Measurements from ENCODE around the gene DDX43.
A peak's percentile ranks its signal among the peaks of the same experiment; 100 is the strongest.
"Not testable (repeated sequence)": the region's sequence is repeated elsewhere in the genome, so short reads cannot be mapped to it uniquely, and the experiment has no call there.

The DDX43 gene

DNA sequence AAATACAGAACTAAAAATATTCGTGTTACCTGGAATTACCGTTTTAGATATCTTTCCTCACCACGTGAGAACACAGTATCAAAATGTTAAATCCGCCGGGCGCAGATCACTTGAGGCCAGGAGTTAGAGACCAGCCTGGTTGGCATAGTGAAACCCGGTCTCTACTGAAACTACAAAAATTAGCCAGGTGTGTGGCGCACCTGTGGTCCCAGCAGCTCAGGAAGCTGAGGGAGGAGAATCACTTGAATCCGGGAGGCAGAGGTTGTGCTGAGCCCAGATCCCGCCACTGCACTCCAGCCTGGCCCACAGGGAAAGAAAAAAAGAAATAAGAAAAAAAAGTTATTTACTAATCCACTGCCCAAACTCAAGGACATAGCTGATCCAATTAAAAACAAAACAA lies 4.8 kb upstream of the DDX43 start:
- DNase-seq, result no peak

DNA sequence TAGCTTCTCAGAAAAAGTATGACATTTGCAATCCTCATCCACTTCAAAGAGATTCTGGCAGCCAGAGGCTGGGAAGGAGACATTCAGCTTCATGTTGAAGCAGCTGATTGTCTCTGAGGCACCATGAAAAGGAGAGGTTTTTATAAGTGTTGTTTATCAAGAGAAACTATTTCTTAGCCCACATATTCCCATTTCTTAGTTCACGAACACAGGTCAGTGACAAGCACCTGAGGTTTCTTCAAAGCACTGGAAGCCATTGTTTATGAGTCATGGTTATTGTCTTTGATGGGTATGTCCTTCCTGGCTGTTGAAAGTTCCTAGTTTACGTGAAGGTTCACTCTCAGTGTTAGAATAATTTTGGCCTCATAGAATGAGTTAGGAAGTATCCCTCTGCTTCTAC lies 3.0 kb upstream of the DDX43 start:
- no peak for DNase-seq

DNA sequence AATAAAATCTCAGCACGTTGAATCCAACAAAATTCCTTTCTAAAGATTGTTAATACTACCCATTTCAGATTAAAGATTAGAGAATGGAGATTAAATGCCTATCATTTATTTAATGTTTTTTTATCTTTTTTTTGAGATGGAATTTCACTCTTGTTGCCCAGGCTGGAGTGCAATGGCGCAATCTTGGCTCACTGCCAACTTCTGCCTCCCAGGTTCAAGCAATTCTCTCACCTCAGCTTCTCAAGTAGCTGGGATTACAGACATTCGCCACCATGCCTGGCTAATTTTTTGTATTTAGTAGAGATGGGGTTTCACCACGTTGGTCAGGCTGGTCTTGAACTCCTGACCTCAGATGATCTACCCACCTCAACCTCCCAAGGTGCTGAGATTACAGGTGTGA lies 2.4 kb upstream of the DDX43 start:
- not testable (repeated sequence) for DNase-seq

DNA sequence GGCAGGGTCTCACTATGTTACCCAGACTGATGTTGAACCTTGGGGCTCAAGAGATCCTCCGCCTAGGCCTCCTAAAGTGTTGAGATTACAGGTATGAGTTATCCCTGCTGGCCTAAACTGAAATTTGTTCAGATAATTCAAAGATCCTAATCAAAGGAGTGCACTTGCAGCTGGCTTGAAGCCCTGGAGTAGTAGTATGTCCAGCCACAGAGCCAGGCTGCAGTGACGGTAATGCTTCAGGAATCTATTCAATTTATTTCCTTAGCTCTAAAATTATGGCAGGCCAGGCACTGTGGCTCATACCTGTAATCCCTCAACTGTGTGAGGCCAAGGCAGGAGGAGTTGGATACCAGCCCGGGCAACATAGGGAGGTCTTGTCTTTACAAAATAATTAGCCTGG lies 1.4 kb upstream of the DDX43 start:
- no peak for DNase-seq

DNA sequence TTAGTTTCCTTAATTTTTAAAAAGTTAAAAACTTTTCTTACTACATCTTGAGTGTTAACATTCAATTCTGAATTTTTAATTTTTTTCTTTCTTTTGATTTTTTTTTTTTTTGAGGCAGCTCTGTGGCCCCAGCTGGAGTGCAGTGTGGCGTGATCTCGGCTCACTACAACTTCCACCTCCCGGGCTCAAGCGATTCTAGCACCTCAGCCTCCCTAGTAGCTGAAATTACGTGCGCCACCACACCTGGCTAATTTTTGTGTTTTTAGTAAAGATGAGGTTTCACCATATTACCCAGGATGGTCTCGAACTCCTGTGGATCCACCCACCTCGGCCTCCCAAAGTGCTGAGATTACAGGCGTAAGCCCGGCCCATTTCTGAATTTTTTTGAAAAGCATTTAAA lies 1.2 kb downstream of the DDX43 start:
- no peak for DNase-seq

DNA sequence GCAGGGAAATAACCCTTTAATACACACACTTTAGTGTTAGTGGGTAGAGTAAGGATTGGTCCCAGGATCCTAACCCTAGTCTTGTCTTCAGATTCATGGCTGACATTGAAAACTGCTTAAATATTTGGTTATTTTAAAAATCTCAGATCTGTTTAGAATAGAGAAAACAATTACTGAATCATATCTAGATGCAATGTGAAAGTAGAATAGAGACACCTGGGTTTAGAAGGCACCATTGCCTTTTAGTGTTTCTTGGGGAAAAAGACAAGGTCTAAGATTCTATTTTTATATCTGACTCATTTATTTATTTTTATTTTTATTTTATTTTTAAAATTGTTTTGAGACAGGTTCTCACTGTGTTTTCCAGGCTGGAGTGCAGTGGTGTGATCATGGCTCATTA lies 6.0 kb downstream of the DDX43 start:
- no peak for DNase-seq

DNA sequence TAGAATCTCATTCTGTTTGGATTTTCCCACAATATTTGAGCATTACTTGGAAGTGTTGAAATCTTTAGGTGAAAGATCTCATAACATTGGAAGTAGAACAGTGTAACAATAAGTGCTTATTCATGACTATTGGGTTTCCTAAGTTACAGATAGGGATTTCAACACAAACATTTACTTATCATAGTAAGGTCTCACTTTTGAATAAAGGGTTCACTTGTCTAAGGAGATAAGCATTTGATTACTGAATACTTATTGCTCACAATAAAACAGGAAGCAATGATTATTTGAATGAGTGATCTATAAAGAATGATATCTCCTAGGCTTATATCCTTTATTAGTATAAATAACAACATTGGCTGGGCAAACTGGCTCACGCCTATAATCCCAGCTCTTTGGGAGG lies 14.8 kb downstream of the DDX43 start:
- DNase-seq, result no peak

DNA sequence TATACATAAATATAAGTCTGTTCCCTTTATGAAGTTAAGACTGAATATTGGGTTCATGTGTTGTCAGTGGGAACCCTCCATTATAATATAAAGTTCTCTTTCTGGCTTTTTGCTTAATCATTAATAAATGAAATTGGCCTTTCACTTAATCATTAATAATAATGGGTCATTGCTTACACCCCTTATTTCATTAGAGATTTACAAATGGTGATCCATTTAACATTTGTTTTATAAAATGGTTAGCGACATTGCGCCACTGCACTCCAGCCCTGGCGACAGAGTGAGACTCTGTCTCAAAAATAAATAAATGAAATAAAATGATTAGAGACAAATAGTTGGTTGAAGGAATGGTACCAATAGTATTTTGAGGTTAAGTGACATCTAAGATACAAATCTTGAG lies 18.5 kb downstream of the DDX43 start:
- no peak for DNase-seq

DNA sequence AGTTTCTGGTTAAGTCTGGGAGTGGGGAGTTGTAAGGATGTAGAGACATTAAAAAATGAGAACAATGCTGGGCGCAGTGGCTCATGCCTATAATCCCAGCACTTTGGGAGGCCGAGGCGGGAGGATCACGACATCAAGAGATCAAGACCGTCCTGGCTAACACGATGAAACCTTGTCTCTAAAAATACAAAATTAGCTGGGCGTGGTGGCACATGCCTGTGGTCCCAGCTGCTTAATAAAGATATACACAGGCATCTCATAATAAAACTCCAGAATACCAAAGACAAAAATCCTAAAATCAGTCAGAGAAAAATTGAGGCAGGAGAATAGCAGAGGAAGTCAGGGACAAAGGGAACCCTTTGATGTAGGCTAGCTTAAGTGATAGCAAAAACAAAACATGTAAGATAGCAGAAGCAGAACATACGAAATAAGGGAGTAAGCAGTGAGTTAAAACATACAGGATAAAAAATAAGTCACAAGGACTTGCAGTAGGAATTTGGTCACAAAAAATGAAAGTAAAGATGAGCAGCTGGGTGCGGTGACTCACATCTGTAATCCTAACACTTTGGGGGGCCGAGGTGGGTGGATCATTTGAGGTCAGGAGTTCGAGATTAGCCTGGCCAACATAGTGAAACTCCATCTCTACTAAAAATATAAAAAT lies 23.6 kb downstream of the DDX43 start:
- no peak for DNase-seq

DNA sequence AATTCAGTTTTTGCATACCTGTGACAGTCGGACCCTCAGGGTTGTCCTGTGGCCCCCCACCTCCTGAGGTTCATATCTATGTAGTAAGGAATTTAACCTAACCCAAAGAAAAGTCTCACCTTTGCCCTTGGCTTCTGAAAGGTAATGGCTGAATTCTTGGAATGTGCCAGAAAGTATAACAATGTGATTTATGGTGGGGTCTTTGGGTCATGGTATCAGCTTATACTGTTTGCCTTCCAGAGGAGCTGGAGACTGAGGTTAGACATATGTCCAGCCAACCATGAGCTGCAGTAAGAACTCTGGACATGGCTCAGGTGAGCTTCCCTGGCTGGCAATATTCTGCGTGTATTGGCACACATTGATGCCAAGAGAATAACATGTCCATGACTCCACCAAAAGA lies 26.9 kb downstream of the DDX43 start:
- DNase-seq, result no peak

DNA sequence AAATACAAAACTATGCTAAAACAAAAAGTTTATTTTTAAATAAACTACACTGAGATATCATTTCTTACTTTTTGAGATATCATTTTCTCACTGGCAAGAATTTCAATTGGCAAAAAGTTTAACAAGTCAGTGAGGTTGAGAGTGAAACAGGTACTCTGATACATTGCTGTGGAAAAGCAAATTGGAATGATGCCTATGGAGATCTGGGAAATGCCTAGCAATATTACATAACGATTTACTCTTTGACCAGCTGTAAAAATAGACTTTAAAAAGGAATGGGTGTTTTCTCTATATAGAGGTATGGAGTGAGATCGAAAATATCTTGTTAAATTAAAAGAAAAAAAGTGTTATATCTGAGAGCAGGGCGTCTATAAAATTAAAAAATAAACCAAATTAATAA lies 40.6 kb downstream of the DDX43 start:
- no peak for DNase-seq

DNA sequence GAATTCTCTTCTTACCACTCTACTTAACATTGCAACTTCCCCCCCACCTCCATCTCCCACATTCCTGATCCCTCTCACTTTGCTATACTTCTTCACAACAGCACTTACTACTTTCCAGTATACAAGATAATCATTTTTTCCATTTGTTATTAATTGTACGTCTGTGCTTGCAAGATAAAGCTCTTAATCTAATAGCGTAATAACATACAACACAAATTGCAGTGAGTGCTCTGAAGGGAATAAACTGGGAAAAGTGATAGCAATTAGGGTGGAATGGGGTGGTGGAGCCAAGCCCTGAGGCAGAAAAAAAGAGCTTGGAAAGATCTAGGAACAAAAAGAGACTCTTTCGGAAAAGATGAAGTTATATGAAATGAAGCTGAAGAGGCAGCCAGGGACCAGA lies 48.9 kb downstream of the DDX43 start:
- DNase-seq, result no peak

DNA sequence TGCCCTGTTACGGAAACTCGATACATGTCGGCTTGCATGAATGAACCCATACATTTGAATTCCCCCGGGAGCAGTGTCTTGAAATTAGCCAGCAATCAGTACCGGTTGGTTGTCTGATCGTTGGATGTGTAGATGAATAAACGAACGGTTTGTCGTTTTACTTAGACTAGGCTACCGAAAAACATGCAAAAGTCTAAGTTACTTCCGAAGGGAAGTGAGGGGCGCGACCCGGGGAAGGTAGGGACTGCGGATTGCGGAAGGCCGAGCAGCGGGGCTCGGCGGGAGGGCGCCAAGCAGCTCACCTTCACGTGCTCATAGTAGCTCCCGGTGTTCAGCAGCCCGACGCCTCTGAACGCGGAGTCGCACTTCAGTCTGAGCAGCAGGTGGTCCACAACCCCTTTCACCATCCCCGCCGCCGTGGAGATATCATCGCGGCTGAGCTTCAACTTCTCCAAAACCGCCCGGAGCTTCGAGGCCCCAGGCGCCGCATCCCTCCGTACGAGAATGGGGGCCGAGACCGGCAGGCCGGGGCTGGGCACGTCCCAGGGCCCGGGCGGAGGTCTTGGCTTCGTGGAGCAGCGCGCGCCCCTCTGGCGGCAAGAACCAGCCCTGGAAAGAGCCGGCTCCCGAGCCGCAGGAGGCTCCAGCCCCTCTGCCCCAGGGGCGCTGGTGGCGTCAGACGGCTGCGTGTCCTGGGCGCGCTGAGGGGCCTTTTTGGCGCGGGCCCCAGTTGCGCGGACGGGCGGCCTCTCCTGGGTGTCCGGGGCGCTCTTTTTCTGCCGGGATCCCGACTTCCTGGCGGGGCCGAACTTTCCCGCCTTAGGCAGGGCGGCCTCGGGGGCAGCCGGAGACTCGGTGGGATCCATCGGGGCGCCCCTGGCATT lies 56.8 kb downstream of the DDX43 start:
- DNase-seq, result peak; percentile 41

DNA sequence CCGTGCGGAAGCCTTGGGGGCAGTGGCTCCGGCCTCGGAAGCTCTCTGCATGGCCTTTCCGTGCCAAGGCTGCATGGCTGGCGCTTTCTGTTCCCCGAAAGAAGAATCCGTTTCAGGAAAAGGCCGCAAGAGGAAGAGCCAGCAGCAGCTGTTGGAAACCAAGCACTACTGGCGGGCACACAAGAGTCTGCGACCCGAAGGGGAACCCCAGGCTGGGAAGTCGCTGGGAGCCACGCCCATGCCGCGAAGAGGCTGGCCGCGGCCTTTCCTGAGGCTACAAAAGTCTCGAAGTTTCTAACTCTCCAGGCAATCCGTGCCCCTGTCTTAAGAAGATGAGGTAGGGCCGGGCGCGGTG lies 57.5 kb downstream of the DDX43 start, which contains the start of gene CGAS:
Gene CGAS, minus strand, starts transcription at position 191 of the 355 bp plus-strand sequence. Its CDS starts 116 bp downstream, at position 75.
- no peak for DNase-seq

DNA sequence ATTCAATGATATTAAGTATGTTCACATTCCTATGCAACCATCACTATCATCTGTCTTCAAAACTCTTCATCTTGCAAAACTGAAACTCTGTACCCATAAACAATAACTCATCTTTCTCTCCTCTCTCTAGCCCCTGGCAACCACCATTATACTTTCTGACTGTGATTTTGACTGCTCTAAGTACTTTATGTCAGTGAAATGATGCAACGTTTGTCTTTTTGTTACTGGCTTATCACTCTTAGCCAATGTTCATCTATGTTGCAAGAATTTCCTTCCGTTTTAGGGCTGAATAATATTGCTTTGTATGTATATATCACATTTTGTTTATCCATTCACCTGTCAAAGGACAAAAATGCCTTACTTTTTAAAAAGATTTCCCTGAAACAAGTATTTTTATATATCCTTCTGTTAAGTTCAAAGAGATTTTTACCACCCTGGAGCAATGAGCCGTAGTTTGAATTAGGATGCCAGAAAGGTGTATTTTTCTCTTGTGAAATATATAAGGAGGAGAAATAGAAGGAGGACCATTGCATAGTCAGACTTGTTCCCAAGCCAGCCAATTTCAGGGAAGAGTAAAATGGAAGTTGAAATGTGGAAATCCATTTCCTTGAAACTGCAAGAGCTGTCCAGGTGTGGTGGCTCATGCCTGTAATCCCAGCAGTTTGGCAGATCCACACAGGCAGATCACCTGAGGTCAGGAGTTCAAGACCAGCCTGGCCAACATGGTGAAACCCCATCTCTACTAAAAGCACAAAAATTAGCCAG lies 61.4 kb downstream of the DDX43 start:
- DNase-seq, result no peak

DNA sequence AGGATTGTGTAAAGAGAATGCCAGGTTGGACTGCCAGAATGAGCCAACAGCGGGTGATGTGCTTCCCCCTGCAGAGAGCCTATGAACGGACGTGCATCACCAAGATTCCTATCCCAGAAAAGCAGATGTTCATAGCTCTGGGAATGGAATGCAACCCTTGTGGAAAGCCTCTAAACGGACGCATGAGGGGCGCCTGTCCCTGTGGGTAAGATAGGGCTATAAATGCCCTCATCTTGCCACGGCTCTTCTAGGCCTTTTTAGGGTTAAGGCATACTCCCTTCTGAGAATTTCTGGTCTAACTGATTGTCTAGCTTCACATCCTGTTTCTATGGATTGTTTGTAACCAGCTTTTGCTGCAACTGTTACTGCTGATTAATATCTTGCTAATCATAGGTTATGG lies 64.8 kb downstream of the DDX43 start:
- not testable (repeated sequence) for DNase-seq

DNA sequence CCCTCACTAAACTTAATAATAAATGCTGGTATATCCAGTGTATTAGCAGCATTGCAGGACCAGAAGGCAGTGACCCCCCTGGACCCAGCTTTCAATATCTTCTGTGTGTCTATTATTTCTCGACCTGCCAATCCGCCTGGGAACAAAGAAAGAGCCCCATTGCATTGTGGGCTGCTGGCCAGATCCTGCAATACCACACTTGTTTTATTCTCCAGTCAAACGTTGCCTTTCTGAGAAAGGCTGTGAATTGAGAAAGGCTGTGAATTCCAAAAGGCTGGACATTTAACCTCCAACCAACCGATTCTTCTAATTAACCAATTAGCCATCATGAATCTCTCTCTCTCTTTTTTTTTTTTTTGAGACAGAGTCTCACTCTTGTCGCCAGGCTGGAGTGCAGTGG lies 65.4 kb downstream of the DDX43 start:
- DNase-seq, result no peak

DNA sequence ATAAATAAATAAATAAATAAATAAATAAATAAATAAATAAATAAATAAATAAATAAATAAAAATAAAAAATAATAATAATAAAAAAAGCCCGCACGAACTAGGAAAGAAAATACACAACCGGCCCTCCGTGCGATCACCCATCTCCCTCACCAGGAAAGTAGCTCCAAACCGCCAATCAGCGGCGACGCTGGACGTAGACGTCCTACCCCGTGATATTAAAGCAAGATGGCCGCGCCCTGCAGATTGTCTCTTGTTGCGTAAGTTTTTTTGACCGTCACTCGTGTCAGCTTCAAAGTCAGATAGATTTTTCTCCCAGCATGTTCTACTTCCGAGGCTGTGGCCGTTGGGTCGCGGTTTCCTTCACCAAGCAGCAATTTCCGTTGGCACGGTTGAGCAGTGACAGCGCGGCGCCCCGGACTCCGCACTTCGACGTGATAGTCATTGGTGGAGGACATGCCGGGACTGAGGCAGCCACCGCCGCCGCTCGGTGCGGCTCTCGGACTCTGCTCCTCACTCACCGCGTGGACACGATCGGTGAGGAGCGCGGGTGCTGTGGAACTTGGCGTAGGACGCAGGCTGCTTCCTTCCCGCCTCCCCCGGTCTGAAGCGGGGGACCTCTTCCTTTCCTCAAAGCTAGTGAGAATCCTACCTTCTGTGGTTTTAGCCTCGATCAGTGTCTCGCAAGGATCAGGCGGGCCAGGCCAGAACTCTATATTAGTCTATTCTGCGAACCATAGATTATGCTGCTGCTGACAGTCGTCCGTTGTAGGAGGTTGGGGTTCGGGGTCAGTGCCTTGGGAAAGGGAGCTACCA lies 67.1 kb downstream of the DDX43 start, which contains the start of gene MTO1:
Gene MTO1, plus strand, starts transcription at position 201 of the 814 bp plus-strand sequence. Its CDS starts 118 bp downstream, at position 319.
- DNase-seq, result peak; percentile 87
